ENCODE results near the gene PARD3. TPM values are rescaled to one million over a fixed set of nuclear protein-coding genes. Genes with fewer than 3 reads are reported as not detected.

PARD3 gene
- total and polyA plus RNA-seq, 7 donors = 20.2 to 84.4 (median 53.4) TPM

DNA sequence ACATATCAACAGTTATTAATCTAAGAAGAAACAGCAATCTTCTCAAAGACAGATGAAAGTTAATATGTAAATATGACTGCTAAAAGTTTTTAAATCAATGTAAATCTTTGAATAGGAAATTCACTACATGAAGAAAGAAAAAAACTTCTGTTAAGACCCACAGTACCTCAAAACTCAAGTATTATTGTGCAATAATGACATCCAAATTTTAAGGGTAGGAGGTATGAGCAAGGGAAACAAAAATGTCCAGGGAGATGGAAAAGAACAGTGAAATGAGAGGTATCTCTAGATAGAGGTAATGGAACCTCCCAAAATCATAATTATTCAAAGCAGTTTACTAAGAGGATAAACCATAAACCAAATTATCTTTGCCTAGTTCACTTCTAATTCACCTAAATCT lies 436.8 kb downstream of the PARD3 start:
- Histone ChIP-seq H3K4me1 (peaks cover 4% of the 10 kb centered on the region), H3K4me3 (no peak overlapping the region), H3K27me3 (ENCODE audit: insufficient read depth in 3 of 3, low read length in 2 of 3) (no peaks in the 10 kb centered on the region), H3K27ac (no peak overlapping the region), H3K36me3 (ENCODE audit: insufficient read depth in 1 of 2, low read depth in 1 of 2) (peaks cover 0 to 43% of the 10 kb centered on the region in 2 donors), H3K9me3 (no peaks in the 10 kb centered on the region)
- no peak for DNase-seq
- intact Hi-C loops (cut with DNase I) = no loop called here
- TF ChIP-seq, protein P1, sequence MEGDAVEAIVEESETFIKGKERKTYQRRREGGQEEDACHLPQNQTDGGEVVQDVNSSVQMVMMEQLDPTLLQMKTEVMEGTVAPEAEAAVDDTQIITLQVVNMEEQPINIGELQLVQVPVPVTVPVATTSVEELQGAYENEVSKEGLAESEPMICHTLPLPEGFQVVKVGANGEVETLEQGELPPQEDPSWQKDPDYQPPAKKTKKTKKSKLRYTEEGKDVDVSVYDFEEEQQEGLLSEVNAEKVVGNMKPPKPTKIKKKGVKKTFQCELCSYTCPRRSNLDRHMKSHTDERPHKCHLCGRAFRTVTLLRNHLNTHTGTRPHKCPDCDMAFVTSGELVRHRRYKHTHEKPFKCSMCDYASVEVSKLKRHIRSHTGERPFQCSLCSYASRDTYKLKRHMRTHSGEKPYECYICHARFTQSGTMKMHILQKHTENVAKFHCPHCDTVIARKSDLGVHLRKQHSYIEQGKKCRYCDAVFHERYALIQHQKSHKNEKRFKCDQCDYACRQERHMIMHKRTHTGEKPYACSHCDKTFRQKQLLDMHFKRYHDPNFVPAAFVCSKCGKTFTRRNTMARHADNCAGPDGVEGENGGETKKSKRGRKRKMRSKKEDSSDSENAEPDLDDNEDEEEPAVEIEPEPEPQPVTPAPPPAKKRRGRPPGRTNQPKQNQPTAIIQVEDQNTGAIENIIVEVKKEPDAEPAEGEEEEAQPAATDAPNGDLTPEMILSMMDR (IDR thresholded peaks at IDR 0.05) = no peak
- ATAC-seq = no peak

DNA sequence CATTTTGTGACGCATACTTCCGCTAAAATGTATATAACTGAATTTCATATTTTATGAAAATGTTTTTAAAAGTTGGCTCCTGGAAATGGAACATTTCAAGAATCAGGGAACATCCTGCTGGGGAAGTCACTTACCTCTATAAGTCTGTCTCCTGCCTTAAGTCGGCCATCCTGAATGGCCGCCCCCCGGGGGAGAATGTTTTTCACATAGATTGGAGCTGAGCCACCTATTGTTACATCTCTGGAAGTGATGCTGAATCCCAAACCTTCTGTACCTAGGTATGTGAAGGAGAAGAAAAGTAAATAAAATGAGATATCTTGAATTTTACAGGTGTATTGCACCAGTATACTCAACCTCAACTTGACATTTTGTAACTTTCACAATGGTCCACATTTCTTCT lies 437.3 kb downstream of the PARD3 start:
- peaks cover 0 to 42% of the 10 kb centered on the region in 2 donors for H3K36me3 ChIP-seq (ENCODE audit: insufficient read depth in 1 of 2, low read depth in 1 of 2)
- DNase-seq (no peak), ATAC-seq (no peak)
- H3K9me3 ChIP-seq = no peaks in the 10 kb centered on the region
- H3K4me1 ChIP-seq = peaks cover 4% of the 10 kb centered on the region
- intact Hi-C loops (cut with DNase I) = no loop called here
- TF ChIP-seq, protein P1 (IDR thresholded peaks at IDR 0.05) = no peak
- no peak overlapping the region for H3K4me3 ChIP-seq
- WGBS, 3 donors = 93 to 97% (median 94%) methylated on average over 5 of the region's 5 CpGs
- H3K27me3 ChIP-seq (ENCODE audit: insufficient read depth in 3 of 3, low read length in 2 of 3) = no peaks in the 10 kb centered on the region
- H3K27ac ChIP-seq = no peak overlapping the region

DNA sequence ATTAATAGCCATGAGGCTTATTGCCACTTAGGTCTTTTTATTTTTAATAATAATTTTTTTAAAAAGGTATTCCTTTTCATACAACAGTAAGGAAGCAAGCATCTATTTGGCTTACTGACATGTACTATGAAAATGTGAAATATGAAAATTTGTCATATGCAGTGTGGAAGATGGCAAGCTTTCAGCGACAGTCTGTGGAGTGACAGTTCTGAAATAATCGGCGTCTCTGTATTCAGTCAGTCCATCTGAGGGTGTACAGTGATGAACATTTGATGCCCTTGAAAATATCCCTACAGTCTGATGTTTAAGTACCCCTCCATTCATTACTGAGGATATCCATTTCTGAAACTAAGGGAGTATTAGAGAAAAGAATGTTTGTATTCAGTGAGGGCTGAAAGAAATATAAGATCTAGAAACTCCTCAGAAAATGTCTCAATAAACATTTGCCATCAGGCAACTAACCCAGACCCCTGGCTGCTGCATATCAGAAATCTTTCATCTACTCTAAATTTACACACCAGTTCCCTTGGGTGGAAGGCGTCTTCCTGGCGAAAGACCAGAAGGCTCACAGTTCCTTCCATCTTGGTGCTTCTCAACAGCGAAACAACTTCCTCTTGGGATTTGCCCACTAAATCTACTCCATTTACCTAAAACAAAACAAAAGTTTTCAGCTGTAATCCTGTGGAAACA lies 440.6 kb downstream of the PARD3 start:
- WGBS, 3 donors = 71 to 77% (median 75%) methylated on average over 6 of the region's 6 CpGs
- Histone ChIP-seq H3K36me3 (ENCODE audit: insufficient read depth in 1 of 2, low read depth in 1 of 2) (peaks cover 0 to 35% of the 10 kb centered on the region in 2 donors), H3K9me3 (no peaks in the 10 kb centered on the region), H3K27me3 (ENCODE audit: insufficient read depth in 3 of 3, low read length in 2 of 3) (no peaks in the 10 kb centered on the region), H3K27ac (no peak overlapping the region), H3K4me1 (no peaks in the 10 kb centered on the region), H3K4me3 (no peak overlapping the region)
- DNase-seq (no peak), ATAC-seq (no peak)
- TF ChIP-seq, protein P1 (IDR thresholded peaks at IDR 0.05) = no peak
- intact Hi-C loops (cut with DNase I) = no loop called here

DNA sequence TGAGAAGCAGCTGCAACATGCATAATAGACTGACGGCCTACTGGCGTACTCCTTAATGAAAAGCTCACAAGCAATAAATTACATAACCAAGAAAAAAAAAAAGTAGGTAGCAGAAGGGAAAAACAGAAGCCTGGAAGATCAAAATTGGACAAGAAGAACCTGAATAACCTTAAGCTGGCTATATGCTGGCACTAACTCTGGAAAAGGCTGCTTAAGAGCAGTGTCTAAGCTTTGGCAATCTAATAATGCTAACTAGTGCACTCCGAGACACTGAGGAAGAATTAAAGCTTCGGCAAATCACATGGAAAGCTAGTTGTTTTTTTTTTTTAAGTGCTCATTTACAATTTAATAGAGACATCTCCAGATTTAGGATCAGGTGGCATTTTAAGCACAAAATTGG lies 441.9 kb downstream of the PARD3 start:
- intact Hi-C loops (cut with DNase I) = no loop called here
- TF ChIP-seq, protein P1 (IDR thresholded peaks at IDR 0.05) = no peak
- Histone ChIP-seq H3K27ac (no peak overlapping the region), H3K27me3 (ENCODE audit: insufficient read depth in 3 of 3, low read length in 2 of 3) (no peaks in the 10 kb centered on the region), H3K9me3 (no peaks in the 10 kb centered on the region), H3K36me3 (ENCODE audit: insufficient read depth in 1 of 2, low read depth in 1 of 2) (peaks cover 0 to 35% of the 10 kb centered on the region in 2 donors), H3K4me3 (no peak overlapping the region), H3K4me1 (no peaks in the 10 kb centered on the region)
- ATAC-seq (no peak), DNase-seq (no peak)
- WGBS, 3 donors = 74 to 79% (median 78%) methylated on average over 4 of the region's 4 CpGs

DNA sequence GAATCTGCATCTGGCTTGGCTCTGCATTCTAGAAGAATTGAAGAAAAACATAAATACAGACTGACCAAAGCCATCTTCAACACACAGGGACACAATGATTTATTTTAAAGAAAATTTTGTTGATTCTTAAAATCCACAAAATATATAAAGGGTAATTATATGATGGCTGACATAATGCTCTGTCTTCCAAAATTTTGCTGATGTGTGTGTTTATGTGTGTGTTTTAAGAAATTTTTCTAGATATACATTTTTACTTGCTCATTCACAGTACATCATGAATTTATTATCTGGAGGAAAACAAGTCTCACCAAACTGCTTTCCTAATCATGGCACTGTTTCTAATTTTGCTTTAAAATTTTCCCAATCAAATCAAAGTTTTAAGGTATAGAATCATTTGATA lies 442.6 kb downstream of the PARD3 start:
- no peaks in the 10 kb centered on the region for H3K4me1 ChIP-seq
- no peak overlapping the region for H3K27ac ChIP-seq
- TF ChIP-seq, protein P1 (IDR thresholded peaks at IDR 0.05) = no peak
- intact Hi-C loops (cut with DNase I) = no loop called here
- H3K9me3 ChIP-seq = no peaks in the 10 kb centered on the region
- ATAC-seq (no peak), DNase-seq (no peak)
- H3K27me3 ChIP-seq (ENCODE audit: insufficient read depth in 3 of 3, low read length in 2 of 3) = no peaks in the 10 kb centered on the region
- H3K36me3 ChIP-seq (ENCODE audit: insufficient read depth in 1 of 2, low read depth in 1 of 2) = peaks cover 0 to 30% of the 10 kb centered on the region in 2 donors
- H3K4me3 ChIP-seq = no peak overlapping the region
